HG02759 (cell line): Measurements from ENCODE around the gene PIH1D1.

Source experiments
- ATAC-seq: cut with Tn5 transposase; IDR thresholded peaks from one replicate; pipeline ENCODE4 v1.9.1; 2021; ENCODE audit warnings: mild to moderate bottlenecking, moderate library complexity; ENCODE audit not compliant: unreplicated experiment

The PIH1D1 gene

GRCh38 chr19:49436381-49437017 is 15.1 kb downstream of the PIH1D1 start:
- no peak for ATAC-seq

DNA sequence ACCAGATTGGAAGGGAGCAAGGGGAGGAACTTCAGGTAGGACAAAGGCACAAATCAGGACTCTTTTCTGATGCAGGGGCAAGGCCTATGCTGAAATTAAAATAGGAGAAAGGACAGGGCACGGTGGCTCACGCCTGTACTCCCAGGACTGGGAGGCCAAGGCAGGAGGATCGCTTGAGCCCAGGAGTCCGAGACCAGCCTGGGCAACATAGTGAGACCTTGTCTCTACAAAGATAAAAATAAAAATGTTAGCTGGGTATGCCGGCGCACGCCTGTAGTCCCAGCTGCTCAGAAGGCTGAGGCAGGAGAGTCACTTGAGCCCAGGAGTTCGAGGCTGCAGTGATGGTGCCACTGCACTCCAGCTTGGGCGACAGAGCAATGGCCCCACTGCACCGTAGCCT is 15.9 kb downstream of the PIH1D1 start:
- ATAC-seq, result no peak

DNA sequence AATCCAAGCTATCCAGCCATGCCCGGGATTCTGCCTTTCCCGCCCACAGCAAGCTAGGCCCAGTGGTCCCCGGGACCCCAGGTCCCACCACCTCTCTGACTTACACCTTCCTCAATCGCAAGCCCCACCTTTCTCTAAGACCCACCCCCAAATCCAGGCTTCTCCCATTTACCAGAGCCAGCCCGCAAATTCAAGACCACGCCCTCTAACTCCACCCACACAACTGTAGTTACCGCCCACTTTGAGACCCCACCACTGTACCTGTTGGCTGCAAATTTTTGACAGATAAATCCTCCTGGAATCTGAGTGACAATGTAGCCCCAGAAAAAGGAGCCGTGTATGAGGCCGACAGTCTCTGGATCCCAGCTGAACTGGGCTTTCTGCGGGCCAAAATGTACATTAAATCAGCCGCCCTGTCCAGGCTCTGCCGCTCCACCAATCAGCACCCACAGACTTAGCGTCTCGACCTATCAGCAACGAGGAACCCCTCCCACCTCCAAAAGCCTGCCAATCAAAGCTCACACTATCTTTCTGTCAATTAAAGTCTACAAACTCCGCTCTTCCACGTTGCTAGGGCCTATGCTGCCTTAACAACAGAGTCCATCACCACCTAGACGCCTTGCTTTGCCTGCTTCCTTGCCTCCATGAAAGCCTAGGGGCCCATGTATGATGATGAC is 16.6 kb downstream of the PIH1D1 start:
- ATAC-seq, result no peak

- ATAC-seq, result no peak
Measured at GRCh38 chr19:49433240-49433901, 18.2 kb downstream of the PIH1D1 start.

GRCh38 chr19:49432141-49433073 is 19.2 kb downstream of the PIH1D1 start:
- ATAC-seq, result no peak

- ATAC-seq, result no peak
Measured at GRCh38 chr19:49431330-49431749, 20.3 kb downstream of the PIH1D1 start.

DNA sequence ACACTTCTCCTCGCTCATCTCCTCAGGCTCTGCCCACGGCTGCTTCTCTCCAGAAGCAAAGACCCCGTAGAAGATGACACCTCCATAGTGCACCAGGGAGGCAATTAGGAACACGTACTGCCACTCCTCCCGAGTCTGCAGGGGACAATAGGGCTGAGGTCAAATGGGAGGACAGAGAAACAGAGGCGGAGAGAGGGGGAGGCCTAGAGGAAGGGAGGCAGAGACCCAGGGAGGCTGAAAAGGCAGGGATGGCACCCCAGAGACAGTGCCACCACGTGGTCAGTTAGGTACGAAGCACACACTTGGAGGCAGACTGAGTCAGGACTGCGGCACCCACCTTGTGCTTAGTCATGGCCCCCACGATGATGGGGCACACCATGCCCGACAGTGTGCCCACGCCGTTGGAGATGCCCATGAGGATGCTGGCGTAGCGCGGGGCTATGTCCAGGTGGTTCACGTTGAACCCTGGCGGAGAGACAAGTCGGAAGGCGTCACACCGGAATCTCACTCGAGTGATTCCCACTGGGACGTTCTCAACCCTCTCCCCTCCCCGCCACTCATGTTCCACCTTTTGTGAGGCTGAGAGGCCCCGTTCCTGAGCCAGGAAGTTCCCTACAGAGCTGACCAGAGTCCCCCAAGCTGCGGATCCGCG is 20.8 kb downstream of the PIH1D1 start:
- ATAC-seq, result no peak

DNA sequence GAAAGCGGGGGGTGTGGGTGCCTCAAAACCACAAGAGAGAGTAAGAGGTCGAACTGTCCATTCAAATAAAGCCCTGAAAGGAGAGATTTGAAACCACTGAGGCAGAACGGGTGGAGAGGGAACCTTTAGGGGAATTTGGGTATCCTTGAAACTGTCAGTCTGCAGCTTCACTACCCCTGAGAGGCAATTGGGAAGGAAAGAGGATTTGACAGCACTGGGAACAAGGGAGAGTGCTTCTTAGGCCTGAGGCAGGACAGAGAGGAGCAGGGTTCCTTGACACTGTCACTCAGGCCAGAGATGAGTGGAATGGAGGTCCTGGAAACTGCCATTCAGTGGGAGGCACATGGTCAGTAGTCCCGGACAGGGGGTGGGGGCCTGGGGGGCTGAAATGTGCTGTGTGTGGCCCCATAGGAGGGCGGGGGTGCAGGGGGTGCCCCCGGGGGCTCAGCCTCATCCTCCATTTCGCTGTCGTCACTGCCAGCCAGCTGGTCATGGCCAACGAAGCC is 21.4 kb downstream of the PIH1D1 start:
- no peak for ATAC-seq

DNA sequence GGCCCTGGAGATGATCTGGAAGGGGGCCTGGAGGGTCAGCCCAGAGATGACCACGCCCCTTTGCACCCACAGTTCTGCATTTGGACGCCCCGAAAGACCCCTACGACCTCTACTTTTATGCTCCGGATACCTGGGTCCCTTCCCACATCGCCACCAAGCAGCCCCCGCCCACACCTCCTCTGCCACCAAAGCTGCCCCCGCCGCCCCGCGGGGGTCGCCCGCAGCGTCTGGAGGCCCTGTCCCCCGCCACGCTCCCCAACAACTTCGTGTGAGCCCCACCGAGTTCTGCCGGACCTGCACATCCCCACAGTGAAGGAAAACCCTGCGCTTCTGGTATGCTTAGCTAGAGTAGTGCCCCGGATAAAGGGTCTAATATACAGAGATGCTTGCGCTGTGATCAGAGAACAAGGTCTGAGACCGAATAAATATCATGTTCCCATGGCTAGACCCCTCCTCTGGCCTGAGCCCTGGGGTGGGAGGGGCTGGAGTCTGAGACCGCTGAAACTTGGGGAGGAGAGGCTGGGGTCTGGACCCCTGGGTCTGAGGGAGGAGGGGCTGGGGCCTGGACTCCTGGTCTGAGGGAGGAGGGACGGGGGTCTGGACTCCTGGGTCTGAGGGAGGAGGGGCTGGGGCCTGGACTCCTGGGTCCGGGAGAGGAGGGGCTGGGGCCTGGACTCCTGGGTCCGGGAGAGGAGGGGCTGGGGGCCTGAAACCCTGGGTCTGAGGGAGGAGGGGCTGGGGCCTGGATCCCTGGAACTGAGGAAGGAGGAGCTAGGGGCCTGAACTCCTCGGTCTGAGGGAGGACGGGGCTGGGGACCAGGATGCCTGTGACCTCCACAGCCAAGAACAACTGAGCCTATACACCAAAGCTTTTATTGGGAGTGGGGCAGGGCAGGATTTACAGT is 22.8 kb downstream of the PIH1D1 start:
- ATAC-seq, result no peak

- ATAC-seq, result no peak
Measured at GRCh38 chr19:49427855-49428546, 23.6 kb downstream of the PIH1D1 start.

- no peak for ATAC-seq
Measured at GRCh38 chr19:49427339-49427738, 24.3 kb downstream of the PIH1D1 start.

- ATAC-seq, result no peak
Measured at GRCh38 chr19:49425922-49426592, 25.6 kb downstream of the PIH1D1 start.

GRCh38 chr19:49425178-49425577 is 26.4 kb downstream of the PIH1D1 start, which contains the start of gene GFY:
Gene GFY (plus strand): TSS chr19:49425388. CDS start chr19:49426431, 1,043 bp downstream.
- ATAC-seq, result no peak

DNA sequence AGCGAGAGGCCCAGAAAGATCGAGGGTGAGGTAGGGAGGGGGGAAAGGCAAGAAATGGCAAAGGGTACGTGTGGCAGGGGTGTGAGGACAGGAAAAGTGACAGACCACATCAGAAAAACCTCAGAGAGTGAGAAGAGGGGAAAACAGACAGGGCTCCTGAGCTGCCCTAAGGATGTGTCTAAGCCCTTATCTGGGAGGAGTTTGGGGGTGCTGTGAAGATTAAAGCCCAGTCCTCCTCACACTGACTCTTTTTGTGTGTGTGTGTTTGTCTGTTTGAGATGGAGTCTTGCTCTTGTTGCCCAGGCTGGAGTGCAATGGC is 27.7 kb downstream of the PIH1D1 start:
- ATAC-seq, result no peak

DNA sequence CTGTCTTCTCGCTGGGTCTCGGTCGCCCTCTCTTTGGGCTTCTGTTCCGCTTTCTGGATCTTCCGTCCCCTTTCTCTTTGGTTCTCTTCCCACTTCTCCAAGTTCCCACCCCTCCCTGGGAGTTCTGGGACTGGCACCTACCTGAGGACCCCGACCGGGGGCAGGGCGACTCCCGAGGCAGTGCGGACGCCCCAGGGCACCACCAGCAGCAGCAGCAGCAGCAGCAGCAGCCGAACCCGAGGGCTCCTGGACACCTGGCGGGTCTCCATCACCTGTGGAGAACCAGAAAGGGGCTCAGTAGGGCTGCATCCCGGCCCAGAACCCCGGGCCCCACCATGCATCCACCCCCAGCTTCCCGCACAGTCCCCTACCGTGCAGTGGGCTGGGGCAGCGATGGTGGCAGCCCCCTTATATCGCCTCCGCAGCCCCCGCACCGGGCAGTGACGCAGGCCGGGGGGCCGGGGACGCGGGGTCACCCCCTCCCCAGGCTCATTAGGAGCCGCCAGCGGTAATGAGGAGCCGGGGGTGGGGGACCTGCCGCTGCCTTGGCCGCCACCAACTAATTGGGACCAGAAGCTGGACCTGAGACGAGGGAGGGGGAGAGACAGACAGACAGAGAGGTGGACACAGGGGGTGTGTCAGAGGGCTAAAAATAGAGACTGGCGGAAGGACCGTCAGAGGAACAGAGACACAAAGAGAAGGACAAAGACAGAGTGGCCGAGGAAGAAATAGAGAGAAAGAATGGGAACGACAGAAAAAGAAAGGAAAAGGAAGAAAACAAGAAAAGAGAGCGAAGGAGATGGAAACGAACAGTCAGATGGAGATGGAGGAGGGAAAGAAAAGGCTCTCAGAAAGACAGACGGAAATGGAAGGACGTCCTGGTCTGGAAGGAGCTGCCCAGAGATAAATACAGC is 28.3 kb downstream of the PIH1D1 start, which contains the start of gene PTH2:
TSS of gene PTH2 (minus strand) at position 371 of the 914 bp plus-strand sequence. CDS start at position 269, 102 bp downstream.
- ATAC-seq, result no peak

DNA sequence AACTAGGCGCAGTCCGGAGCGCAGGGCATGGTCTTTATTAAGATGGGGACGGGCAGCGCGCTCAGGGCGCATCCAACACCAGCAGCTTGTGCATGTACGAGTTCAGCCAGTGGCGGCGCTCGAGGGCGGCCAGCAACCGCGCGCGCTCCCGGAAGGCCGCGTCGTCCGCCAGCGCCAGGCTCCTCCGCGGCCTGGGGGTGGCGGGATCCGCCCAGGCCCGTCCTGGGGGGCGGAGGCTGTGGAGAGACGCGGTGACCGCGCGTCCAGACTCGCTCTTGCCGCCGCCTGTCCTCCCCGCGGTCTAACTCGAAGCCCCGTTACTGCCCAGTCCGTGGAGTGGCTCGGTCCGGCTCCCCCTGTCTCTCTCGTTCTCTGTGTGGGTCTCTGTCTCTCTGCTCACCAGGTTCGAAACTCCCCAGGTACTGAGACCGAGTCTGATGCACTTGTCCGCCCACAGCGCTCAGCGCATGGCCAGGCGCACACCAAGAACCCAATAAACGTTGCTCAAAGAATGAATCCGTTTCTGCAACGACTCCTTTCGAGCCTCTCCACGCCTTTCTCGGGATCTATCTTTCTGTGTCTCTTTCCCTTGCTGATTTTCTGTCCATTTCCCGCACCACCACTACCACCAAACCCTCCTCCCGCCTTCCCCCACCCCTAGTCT is 29.1 kb downstream of the PIH1D1 start:
- ATAC-seq, result no peak

DNA sequence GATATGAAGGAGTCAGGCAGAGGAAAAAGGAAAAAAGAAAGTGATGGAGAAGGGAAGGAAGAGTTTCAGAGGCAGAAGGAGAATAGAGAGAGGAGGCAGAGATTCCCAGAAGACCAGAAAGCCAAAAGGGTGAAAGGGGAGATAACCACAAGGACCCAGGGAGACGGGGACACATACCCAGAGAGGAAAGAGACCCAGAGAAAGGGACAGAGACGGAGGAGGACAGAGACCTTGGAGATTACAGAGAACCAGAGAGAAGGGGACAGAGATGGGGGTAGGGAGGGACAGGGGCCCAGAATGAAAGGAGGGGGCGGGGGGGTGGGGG is 29.8 kb downstream of the PIH1D1 start:
- ATAC-seq, result no peak
